Activated CD4-positive, alpha-beta T cell treated with anti-CD3 and anti-CD28 coated beads, Interleukin-2, amount 50 U/mL, for 48 hours (primary cell): Measurements from ENCODE around the gene CHST9.

Source experiments
- DNase-seq, 2 experiments: peaks; one replicate each; pipeline ENCODE4 v3.0.0-alpha.2; 2020

Gene CHST9

GRCh38 chr18:27081701-27082100 is 103.4 kb downstream of the CHST9 start:
- DNase-seq, result no peak

GRCh38 chr18:27075828-27076227 is 109.3 kb downstream of the CHST9 start:
- no peak for DNase-seq

GRCh38 chr18:27073404-27073830 is 111.7 kb downstream of the CHST9 start:
- DNase-seq, result no peak

- no peak for DNase-seq
These were observed 120.4 kb downstream of the CHST9 start for GRCh38 chr18:27064673-27065072.

- DNase-seq, result no peak
These were observed 122.3 kb downstream of the CHST9 start for GRCh38 chr18:27062802-27063201.

DNA sequence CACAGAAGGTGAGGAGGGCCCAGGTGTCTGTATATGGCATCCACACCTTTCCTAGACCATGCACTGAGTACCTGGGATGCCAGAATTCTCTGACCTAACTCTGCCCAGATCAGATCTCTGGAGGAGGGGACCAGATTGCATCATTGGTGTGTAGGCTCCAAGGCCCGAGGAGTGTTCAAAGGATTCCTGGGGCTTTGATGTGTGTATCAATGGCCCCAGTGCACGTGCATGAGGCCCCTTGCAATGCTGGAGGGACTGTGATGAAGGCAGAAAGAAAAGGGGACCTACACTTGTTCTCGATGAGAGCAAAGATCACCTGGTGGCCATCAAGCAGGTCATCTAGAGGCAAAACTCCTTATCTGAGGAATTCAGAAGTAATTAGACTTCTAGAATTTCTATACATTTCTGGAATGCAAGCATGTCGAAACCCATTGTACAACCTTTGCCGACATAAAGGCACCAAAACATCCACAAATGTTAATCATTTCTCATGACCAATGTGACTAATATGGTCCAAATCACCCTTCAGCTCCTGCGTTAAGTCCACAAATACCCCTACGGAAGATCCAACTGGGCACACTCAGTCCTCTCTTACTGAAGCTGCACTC is 123.5 kb downstream of the CHST9 start:
- DNase-seq, result no peak

GRCh38 chr18:27057519-27058234 is 127.4 kb downstream of the CHST9 start:
- no peak for DNase-seq

- DNase-seq, result no peak
These were observed 130.2 kb downstream of the CHST9 start for GRCh38 chr18:27054926-27055325.

- DNase-seq, result no peak
These were observed 135.1 kb downstream of the CHST9 start for GRCh38 chr18:27049969-27050368.

GRCh38 chr18:27045342-27045741 is 139.8 kb downstream of the CHST9 start:
- DNase-seq, result no peak

- DNase-seq, result no peak
These were observed 142.9 kb downstream of the CHST9 start for GRCh38 chr18:27042177-27042576.

DNA sequence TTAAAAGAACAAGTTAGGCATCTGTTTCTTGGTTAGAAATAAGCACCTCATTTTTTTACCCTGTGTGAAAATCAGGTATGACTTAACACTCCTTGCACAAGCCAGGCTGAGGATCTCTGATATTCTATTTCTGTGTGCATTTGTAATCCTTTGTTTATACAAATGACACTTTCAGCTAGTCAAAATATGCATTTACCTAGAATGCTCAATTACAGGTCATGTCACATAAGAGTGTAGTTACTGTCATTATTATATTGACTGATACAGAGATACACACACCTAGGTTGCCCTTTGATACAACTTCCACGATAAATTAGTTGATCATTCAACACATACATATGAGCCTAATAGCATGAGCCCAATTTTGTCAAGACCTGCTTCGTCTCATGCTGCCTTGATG is 144.3 kb downstream of the CHST9 start:
- no peak for DNase-seq

DNA sequence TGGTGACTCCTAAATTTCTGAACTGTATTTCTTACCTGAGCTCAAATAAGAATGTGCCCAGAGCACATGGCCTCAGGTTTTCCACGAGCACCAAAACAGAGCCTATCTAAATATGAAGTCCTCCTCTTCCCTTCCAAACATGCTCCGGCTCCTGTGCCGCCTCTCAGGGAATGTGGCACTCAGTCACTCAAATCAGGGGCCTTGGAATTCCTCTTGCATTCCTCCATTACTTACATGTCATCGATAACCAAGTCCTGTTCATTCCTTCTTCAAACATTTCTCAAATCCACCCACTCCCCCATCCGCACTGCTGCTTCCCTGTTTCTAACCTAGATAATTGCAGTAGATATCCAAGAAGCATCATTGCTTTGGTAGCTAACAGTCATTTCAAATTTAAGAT is 151.4 kb downstream of the CHST9 start:
- DNase-seq, result no peak

GRCh38 chr18:27030421-27030820 is 154.7 kb downstream of the CHST9 start:
- DNase-seq, result no peak

GRCh38 chr18:27022477-27022876 is 162.6 kb downstream of the CHST9 start:
- DNase-seq, result no peak

DNA sequence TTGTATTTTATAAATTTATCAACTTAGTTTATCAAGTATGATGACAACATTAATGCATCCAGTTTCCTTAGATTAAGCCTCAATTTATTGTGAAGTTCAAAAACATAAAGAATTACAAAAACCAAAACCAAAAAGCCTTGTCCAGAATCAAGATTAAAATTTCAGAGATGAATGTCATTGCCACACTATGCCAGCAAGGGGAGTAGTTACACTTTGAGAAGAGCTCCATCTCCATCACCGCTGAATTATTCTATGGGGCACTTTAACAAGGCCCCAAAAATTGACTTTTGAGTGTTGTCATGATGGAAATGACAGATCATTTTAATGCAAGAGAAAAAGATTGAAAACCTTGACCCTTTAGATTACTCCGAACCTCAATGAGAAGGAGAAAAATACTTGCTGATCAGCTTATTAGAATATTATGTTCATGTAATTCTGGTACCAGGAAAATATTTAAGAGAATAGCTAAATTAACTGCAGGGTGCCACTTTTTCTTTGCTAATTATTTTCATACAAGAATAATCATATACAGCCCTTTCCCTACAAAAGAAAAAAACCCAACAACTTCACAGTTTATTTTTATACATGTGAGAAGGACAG is 167.1 kb downstream of the CHST9 start:
- no peak for DNase-seq

DNA sequence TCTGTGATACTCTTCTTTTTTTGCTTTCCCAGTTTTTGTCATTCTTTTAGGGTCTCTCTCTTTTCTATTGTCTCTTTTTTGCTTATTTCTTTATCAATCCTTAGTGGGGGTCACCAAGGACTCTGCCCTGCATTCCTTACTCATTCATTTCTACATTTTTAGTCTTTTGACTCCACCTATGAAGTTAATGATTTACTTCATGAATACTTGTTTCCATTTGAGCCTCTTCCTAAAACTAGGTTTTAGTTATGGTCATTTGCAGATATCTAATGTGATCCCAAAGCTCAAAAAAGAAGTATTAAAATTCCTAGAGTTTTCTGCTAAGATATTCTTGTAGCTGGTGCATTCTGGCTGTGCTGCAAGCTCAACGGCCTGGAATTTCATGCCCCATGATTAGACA is 170.3 kb downstream of the CHST9 start:
- DNase-seq, result no peak

DNA sequence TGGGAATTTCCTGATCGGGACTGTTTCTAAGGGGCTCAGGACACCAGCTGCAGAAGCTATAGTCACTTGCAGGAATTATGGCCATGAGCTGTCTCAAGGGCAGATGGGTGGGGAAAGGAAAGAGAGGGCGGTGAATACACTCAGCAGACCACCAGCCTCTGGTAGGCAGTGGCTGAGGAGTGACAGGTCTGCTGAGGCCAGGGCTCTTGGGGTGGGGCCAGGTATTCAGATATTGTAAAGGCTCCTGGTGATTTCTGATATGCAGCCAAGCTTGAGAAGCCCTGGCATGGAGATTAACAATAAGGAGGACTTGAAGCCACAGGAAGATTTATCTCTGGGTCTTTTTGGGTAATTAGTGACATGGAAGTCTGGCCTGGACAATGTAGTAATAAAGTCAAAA is 174.3 kb downstream of the CHST9 start:
- DNase-seq, result no peak

GRCh38 chr18:27009293-27009692 is 175.8 kb downstream of the CHST9 start:
- no peak for DNase-seq

DNA sequence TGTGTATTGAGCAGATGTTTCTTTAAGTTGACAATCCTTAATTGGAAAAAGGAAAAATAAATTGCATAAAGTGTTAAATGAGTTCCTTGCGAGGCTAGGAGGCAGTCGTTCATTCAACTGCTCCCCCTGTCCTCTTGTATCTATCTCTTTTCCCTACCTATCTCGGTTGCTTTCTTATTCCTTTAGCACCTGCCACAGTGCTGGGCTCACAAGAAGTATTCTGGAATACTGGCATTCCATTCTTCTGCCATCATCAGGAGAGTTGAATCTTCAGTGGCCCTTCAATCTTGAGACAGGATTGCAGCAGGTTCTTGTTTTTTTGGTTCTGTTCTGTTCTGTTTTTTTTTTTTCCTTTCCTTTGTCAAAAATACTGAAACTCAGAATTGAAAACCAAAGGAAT is 176.5 kb downstream of the CHST9 start:
- DNase-seq, result no peak

- DNase-seq, result no peak
These were observed 177.2 kb downstream of the CHST9 start for GRCh38 chr18:27007880-27008279.

DNA sequence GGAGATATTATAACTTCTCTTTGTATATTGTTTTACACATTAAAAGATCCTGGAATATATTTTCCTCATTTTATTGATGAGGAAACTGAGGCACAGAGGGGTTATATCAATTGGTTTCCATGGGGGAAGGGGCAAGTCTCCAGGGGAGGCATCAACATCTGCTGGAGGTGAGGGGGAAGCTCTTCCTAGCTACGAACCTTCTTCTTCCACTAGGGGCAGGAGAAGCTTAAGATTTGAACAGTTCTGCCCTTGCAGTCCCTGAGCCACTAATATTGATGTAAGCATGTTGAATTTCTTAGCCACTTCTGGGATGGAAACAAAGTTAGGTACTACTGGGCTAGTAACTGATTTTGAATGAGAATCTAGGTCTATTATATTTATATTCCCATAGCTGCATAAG is 179.5 kb downstream of the CHST9 start:
- no peak for DNase-seq

- no peak for DNase-seq
These were observed 180.9 kb downstream of the CHST9 start for GRCh38 chr18:27004056-27004829.

- no peak for DNase-seq
These were observed 185.3 kb downstream of the CHST9 start for GRCh38 chr18:26999797-27000196.
